Lung microvascular endothelial cell (primary cell): ENCODE results near the gene STK24. TPM values are rescaled to one million over a fixed set of nuclear protein-coding genes. Genes with fewer than 3 reads are reported as not detected.

ENCODE experiments used
- DNase-seq, 2 donors: peaks; one replicate each; pipeline versions ENCODE4 v3.0.0 to v3.0.0-alpha.2; 2010; ENCODE audit warnings: low read depth in 2 of 2
- total RNA-seq: library from RNA; depleted of rRNA; stranded (reverse); fragments of >200 nt; gene quantifications from 2 replicates; pipeline ENCODE4 v1.2.1, GENCODE V29; 2014

STK24 gene
- total RNA-seq, 1 donor from 2014 or later: 23.2 TPM

- no peak for DNase-seq
Measured at GRCh38 chr13:98452851-98453843, 123.8 kb downstream of the STK24 start.

GRCh38 chr13:98451676-98452470 lies 125.0 kb downstream of the STK24 start:
- no peak for DNase-seq

- DNase-seq: no peak
Measured at GRCh38 chr13:98450539-98451111, 126.3 kb downstream of the STK24 start.

GRCh38 chr13:98450026-98450425 lies 126.9 kb downstream of the STK24 start:
- DNase-seq: no peak

GRCh38 chr13:98449273-98449672 lies 127.6 kb downstream of the STK24 start:
- DNase-seq: no peak

GRCh38 chr13:98448642-98448928 lies 128.3 kb downstream of the STK24 start:
- DNase-seq: no peak

- DNase-seq: peak; percentile 51 to 79
Measured at GRCh38 chr13:98447881-98448641, 128.8 kb downstream of the STK24 start.

- DNase-seq: no peak
Measured at GRCh38 chr13:98447130-98447529, 129.8 kb downstream of the STK24 start.

- no peak for DNase-seq
Measured at GRCh38 chr13:98446234-98446621, 130.7 kb downstream of the STK24 start.

GRCh38 chr13:98445340-98446233 lies 131.3 kb downstream of the STK24 start:
- peak; percentile 52 to 66 for DNase-seq

GRCh38 chr13:98444381-98444780 lies 132.5 kb downstream of the STK24 start:
- DNase-seq: no peak

- no peak for DNase-seq
Measured at GRCh38 chr13:98443800-98444325, 133.0 kb downstream of the STK24 start.

- peak in 1 of 2 donors; percentile 63 for DNase-seq
Measured at GRCh38 chr13:98443329-98443728, 133.6 kb downstream of the STK24 start.

GRCh38 chr13:98442391-98443230 lies 134.3 kb downstream of the STK24 start:
- no peak for DNase-seq

- no peak for DNase-seq
Measured at GRCh38 chr13:98441056-98441676, 135.7 kb downstream of the STK24 start.

- no peak for DNase-seq
Measured at GRCh38 chr13:98440390-98441055, 136.4 kb downstream of the STK24 start.

GRCh38 chr13:98439896-98440295 lies 137.0 kb downstream of the STK24 start:
- no peak for DNase-seq

GRCh38 chr13:98439126-98439828 lies 137.6 kb downstream of the STK24 start:
- no peak for DNase-seq
